Endothelial cell of umbilical vein (primary cell): ENCODE results near the gene ZBTB26. TPM values are rescaled to one million over a fixed set of nuclear protein-coding genes. Genes with fewer than 3 reads are reported as not detected.
A peak's percentile ranks its signal among the peaks of the same experiment; 100 is the strongest.

ENCODE experiments used
- BruUV-seq: library from RNA; stranded (reverse); fragments of 400-500 nt; replicated peaks from 2 replicates; lab custom pipeline; 2021; lab: Mats Ljungman, UMichigan
- CTCF ChIA-PET: fragments of 300-600, 350-600 bp; sonication (Branson Sonifier 250); formaldehyde crosslinking; loops from one replicate; lab custom pipeline; 2021; ENCODE audit warnings: antibody characterized with exemption, inconsistent platforms; lab: Charles Lee
- POLR2A ChIA-PET: fragments of 300-600, 350-600 bp; sonication (Branson Sonifier 250); formaldehyde crosslinking; loops from one replicate; lab custom pipeline; 2021; ENCODE audit warnings: antibody characterized with exemption, inconsistent platforms; lab: Charles Lee
- DNase-seq: peaks from one replicate; pipeline ENCODE4 v3.0.0-alpha.2; 2011; ENCODE audit warnings: low read depth, low spot score
- FAIRE-seq: peaks from 2 replicates; lab custom pipeline; 2011; peaks lifted over from hg19 to GRCh38; lab: Jason Lieb, UNC
- H2AFZ ChIP-seq: 2 replicates; pipeline ENCODE4 v1.6.0; 2012; ENCODE audit warnings: low read depth, low read length, control low read depth, inconsistent platforms
- H3K27ac ChIP-seq: 2 replicates; pipeline ENCODE4 v1.5.1; 2011; ENCODE audit warnings: low read depth, mild to moderate bottlenecking, control low read depth, low read length, moderate library complexity; ENCODE audit not compliant: insufficient read depth
- H3K27me3 ChIP-seq, 2 experiments: 2 replicates each; pipeline versions ENCODE4 v1.6.0 to v1.6.1; 2011; ENCODE audit warnings: low read length in 2 of 2, mixed read lengths in 1 of 2; ENCODE audit not compliant: control insufficient read depth in 2 of 2, insufficient read depth in 2 of 2
- H3K36me3 ChIP-seq, 2 experiments: 2 replicates in 1 of 2; 3 replicates in 1 of 2; pipeline ENCODE4 v1.5.1; 2011; ENCODE audit warnings: low read length in 2 of 2, mild to moderate bottlenecking in 1 of 2, moderate library complexity in 1 of 2; ENCODE audit not compliant: control insufficient read depth in 2 of 2, insufficient read depth in 2 of 2; ENCODE audit errors: extremely low read depth in 1 of 2
- H3K4me1 ChIP-seq: 3 replicates; pipeline ENCODE4 v1.5.1; 2011; ENCODE audit warnings: mild to moderate bottlenecking, low read length; ENCODE audit not compliant: control insufficient read depth, insufficient read depth; ENCODE audit errors: extremely low read depth
- H3K4me2 ChIP-seq: 2 replicates; pipeline ENCODE4 v1.6.1; 2011; ENCODE audit warnings: low read length, control low read depth, mixed read lengths; ENCODE audit not compliant: insufficient read depth
- H3K4me3 ChIP-seq, 3 experiments: fragments of 200-600 bp in 1 of 3; sonication (generic), shearing (Covaris generic) in 1 of 3; replicated peaks in 1 of 3; 2 replicates each; pipeline ENCODE4 v1.5.1; 2011 to 2016; ENCODE audit warnings: control low read depth in 3 of 3, low read length in 3 of 3, mild to moderate bottlenecking in 2 of 3, inconsistent platforms in 1 of 3, low read depth in 1 of 3, moderate library complexity in 1 of 3; ENCODE audit not compliant: insufficient read depth in 1 of 3
- H3K79me2 ChIP-seq: 2 replicates; pipeline ENCODE4 v1.6.0; 2012; ENCODE audit warnings: low read length, inconsistent platforms; ENCODE audit not compliant: control insufficient read depth, insufficient read depth
- H3K9ac ChIP-seq: replicated peaks from 2 replicates; pipeline ENCODE3; 2011; ENCODE audit warnings: low read length, control low read depth; ENCODE audit not compliant: insufficient read depth; ENCODE audit errors: extremely low read depth
- H3K9me1 ChIP-seq: replicated peaks from 3 replicates; pipeline ENCODE4 v1.6.0; 2011; ENCODE audit warnings: mild to moderate bottlenecking, low read length; ENCODE audit not compliant: control insufficient read depth, insufficient read depth; ENCODE audit errors: extremely low read depth
- H3K9me3 ChIP-seq: replicated peaks from 2 replicates; pipeline ENCODE4 v1.5.1; 2012; ENCODE audit warnings: low read length, inconsistent platforms; ENCODE audit not compliant: control insufficient read depth, insufficient read depth
- H4K20me1 ChIP-seq: replicated peaks from 2 replicates; pipeline ENCODE3; 2011; ENCODE audit warnings: mild to moderate bottlenecking, low read length; ENCODE audit not compliant: control insufficient read depth, insufficient read depth; ENCODE audit errors: extremely low read depth
- JUN ChIP-seq: IDR thresholded peaks from 2 replicates; pipeline ENCODE4 v1.6.1; 2011; ENCODE audit warnings: borderline replicate concordance, low read depth; ENCODE audit not compliant: insufficient read length, insufficient read depth
- POLR2A ChIP-seq: IDR thresholded peaks from 2 replicates; pipeline ENCODE4 v1.6.1; 2012; ENCODE audit warnings: low read depth, mild to moderate bottlenecking, control low read depth, low read length
- POLR2AphosphoS5 ChIP-seq: IDR thresholded peaks from 2 replicates; pipeline ENCODE4 v1.6.1; 2012; ENCODE audit warnings: low read depth, mild to moderate bottlenecking, control low read depth, low read length, moderate library complexity; ENCODE audit not compliant: insufficient read depth
- dilution Hi-C: fragments of 300-500 bp; cut with MboI; formaldehyde crosslinking; loops from one replicate; pipeline ENCODE4 v1.15.0; 2019; ENCODE audit warnings: low sequenced_read_pairs; ENCODE audit not compliant: extremely low pct_ligation_motif_present
- intact Hi-C: fragments of 100-400 bp; cut with micrococcal nuclease; formaldehyde crosslinking; loops from one replicate; pipeline ENCODE4 v1.10.0; 2022
- polyA plus RNA-seq, 4 experiments: library from polyadenylated mRNA; depleted of rRNA in 3 of 4; stranded (reverse) in 3 of 4; unstranded in 1 of 4; fragments of >200 nt; gene quantifications; 2 replicates each; pipeline versions ENCODE4 v1.2.1 to v1.2.3, GENCODE V29; 2011 to 2012; ENCODE audit warnings: missing spikeins in 1 of 4
- total RNA-seq: library from RNA; stranded (reverse); gene quantifications from 2 replicates; pipeline ENCODE4 v1.2.3, GENCODE V29; 2021
- TF ChIP-seq, protein P1 (sequence below): IDR thresholded peaks from 2 replicates; pipeline ENCODE4 v1.6.1; 2011; ENCODE audit not compliant: insufficient read depth, insufficient read length
- TF ChIP-seq, protein P2 (sequence below), 2 donors: IDR thresholded peaks; 1 replicate in 1 of 2; 2 replicates in 1 of 2; pipeline ENCODE4 v1.5.1; 2011; ENCODE audit warnings: low read length in 2 of 2, mild to moderate bottlenecking in 2 of 2, moderate library complexity in 2 of 2, control low read depth in 1 of 2, inconsistent platforms in 1 of 2, low read depth in 1 of 2; ENCODE audit not compliant: insufficient read depth in 1 of 2; ENCODE audit errors: extremely low read depth in 1 of 2

ZBTB26 gene
- total and polyA plus RNA-seq, 2 donors (not counting 3 experiments of a cell fraction or from before 2014, with no cell fraction given) = 2.6 to 5.0 TPM

- dilution Hi-C loops = no loop called here
- intact Hi-C loops = no loop called here
- no TSS peak for BruUV-seq
- TF ChIP-seq POLR2AphosphoS5 (no peak), JUN (no peak), POLR2A (no peak)
- TF ChIP-seq, protein P1, sequence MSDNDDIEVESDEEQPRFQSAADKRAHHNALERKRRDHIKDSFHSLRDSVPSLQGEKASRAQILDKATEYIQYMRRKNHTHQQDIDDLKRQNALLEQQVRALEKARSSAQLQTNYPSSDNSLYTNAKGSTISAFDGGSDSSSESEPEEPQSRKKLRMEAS = no peak
- TF ChIP-seq, protein P2, sequence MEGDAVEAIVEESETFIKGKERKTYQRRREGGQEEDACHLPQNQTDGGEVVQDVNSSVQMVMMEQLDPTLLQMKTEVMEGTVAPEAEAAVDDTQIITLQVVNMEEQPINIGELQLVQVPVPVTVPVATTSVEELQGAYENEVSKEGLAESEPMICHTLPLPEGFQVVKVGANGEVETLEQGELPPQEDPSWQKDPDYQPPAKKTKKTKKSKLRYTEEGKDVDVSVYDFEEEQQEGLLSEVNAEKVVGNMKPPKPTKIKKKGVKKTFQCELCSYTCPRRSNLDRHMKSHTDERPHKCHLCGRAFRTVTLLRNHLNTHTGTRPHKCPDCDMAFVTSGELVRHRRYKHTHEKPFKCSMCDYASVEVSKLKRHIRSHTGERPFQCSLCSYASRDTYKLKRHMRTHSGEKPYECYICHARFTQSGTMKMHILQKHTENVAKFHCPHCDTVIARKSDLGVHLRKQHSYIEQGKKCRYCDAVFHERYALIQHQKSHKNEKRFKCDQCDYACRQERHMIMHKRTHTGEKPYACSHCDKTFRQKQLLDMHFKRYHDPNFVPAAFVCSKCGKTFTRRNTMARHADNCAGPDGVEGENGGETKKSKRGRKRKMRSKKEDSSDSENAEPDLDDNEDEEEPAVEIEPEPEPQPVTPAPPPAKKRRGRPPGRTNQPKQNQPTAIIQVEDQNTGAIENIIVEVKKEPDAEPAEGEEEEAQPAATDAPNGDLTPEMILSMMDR (IDR thresholded peaks at IDR 0.05; ENCODE audit: extremely low read depth in 1 of 2, insufficient read depth in 1 of 2, low read depth in 1 of 2, low read length in 2 of 2) = no peak
- Histone ChIP-seq H3K9me3 (no peaks in the 10 kb centered on the region), H3K4me3 (no peak overlapping the region), H3K36me3 (no peaks in the 10 kb centered on the region), H3K9ac (no peak overlapping the region), H4K20me1 (peaks cover 5% of the 10 kb centered on the region), H2AFZ (no peak overlapping the region), H3K27ac (no peak overlapping the region), H3K79me2 (peaks cover 50% of the 10 kb centered on the region), H3K4me2 (no peak overlapping the region), H3K9me1 (no peaks in the 10 kb centered on the region), H3K4me1 (peaks cover 14% of the 10 kb centered on the region), H3K27me3 (no peaks in the 10 kb centered on the region)
- POLR2A ChIA-PET = interaction anchor here (1.0 kb wide), 1 partner anchor 43 kb away, joined by 4 read pairs; the partner anchor contains the start of gene RC3H2
- DNase-seq (no peak), FAIRE-seq (peak; percentile 38)
- CTCF ChIA-PET = no interaction called here
Observed at GRCh38 chr9:122948313-122948712, 17.0 kb upstream of the ZBTB26 start.
